ENCODE results near the gene AP1M2. TPM values are rescaled to one million over a fixed set of nuclear protein-coding genes. Genes with fewer than 3 reads are reported as not detected.

Gene AP1M2
- total RNA-seq, 1 donor from 2014 or later: 3.6 TPM

GRCh38 chr19:10625003-10625761 lies 38.1 kb upstream of the AP1M2 start, which contains the start of gene SLC44A2:
Gene SLC44A2, plus strand, starts transcription at chr19:10625553. Its CDS starts 81 bp downstream, at chr19:10625634.
- H3K4me2 ChIP-seq: peak within 1 kb of the TSS; percentile 81
- H3F3A ChIP-seq (ENCODE audit: low read depth): peaks cover 15% of the 10 kb centered on the region
- TF ChIP-seq EZH2phosphoT487 (IDR thresholded peaks at IDR 0.05) (no peak), CTCF (IDR thresholded peaks at IDR 0.05) (no peak), EZH2 (IDR thresholded peaks at IDR 0.05) (no peak)
- peaks cover 7% of the 10 kb centered on the region for H3K4me1 ChIP-seq
- peaks cover 23% of the 10 kb centered on the region for H3K4me1 Mint-ChIP-seq
- peak within 1 kb of the TSS; percentile 57 for H3K4me3 ChIP-seq
- H3K9ac ChIP-seq: peak within 1 kb of the TSS; percentile 69
- peak; percentile 94 for DNase-seq (ENCODE audit: low spot score)
- H3K27ac Mint-ChIP-seq: peak within 1 kb of the TSS; percentile 53
- H3K36me3 Mint-ChIP-seq: peaks cover 12% of the 10 kb centered on the region
- peak within 1 kb of the TSS; percentile 64 for H3K27ac ChIP-seq
- H2AFZ ChIP-seq (replicated peaks): peak within 1 kb of the TSS; percentile 61
- H3K27me3 Mint-ChIP-seq (ENCODE audit: insufficient read depth, low read depth): peaks cover 2% of the 10 kb centered on the region
- H3K9me3 Mint-ChIP-seq: no peaks in the 10 kb centered on the region
- H3K9me3 ChIP-seq (ENCODE audit: low read depth): no peaks in the 10 kb centered on the region
- H3K36me3 ChIP-seq: no peaks in the 10 kb centered on the region
- H4K20me1 ChIP-seq (ENCODE audit: low read depth): peaks cover 13% of the 10 kb centered on the region
- peaks cover 61% of the 10 kb centered on the region for H3K79me2 ChIP-seq (ENCODE audit: low read depth)
- no peaks in the 10 kb centered on the region for H3K27me3 ChIP-seq
- H3K4me3 Mint-ChIP-seq: peak within 1 kb of the TSS; percentile 84

GRCh38 chr19:10624585-10624984 lies 37.5 kb upstream of the AP1M2 start:
- Histone ChIP-seq H3K36me3 (no peaks in the 10 kb centered on the region), H3K4me1 (peaks cover 7% of the 10 kb centered on the region), H3K79me2 (ENCODE audit: low read depth) (peaks cover 67% of the 10 kb centered on the region), H2AFZ (replicated peaks) (peak overlapping the region; percentile 61), H3K9me3 (ENCODE audit: low read depth) (no peaks in the 10 kb centered on the region), H3K27ac (peak overlapping the region; percentile 60), H3K9ac (no peak overlapping the region), H3K4me2 (peak overlapping the region; percentile 81), H3F3A (ENCODE audit: low read depth) (peaks cover 15% of the 10 kb centered on the region), H4K20me1 (ENCODE audit: low read depth) (peaks cover 13% of the 10 kb centered on the region), H3K27me3 (no peaks in the 10 kb centered on the region), H3K4me3 (peak overlapping the region; percentile 57)
- Mint-ChIP-seq H3K27me3 (ENCODE audit: insufficient read depth, low read depth) (peaks cover 2% of the 10 kb centered on the region), H3K9me3 (no peaks in the 10 kb centered on the region), H3K4me1 (peaks cover 23% of the 10 kb centered on the region), H3K27ac (no peak overlapping the region), H3K4me3 (peak overlapping the region; percentile 81), H3K36me3 (peaks cover 12% of the 10 kb centered on the region)
- TF ChIP-seq EZH2 (IDR thresholded peaks at IDR 0.05): no peak
- no peak for TF ChIP-seq CTCF (IDR thresholded peaks at IDR 0.05)
- no peak for TF ChIP-seq EZH2phosphoT487 (IDR thresholded peaks at IDR 0.05)
- no peak for DNase-seq (ENCODE audit: low spot score)

DNA sequence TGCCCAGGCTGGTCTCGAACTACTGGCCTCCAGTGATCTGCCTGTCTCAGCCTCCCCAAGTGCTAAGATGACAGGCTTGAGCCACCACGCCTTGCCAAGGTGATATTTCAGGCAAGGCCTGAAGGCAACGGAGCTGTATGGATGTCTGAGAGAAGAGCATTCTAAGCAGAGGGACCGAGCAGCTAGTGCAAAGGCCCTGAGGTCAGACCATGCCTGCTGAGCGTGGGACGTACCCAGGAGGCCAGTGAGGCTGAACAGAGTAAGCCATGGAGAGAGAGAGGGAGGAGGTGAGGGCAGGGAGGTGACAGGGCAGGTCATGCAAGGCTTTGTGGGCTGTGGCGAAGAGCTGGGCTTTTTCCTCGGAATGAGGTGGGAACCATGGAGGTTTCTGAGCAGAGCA lies 34.9 kb upstream of the AP1M2 start:
- Histone ChIP-seq H3F3A (ENCODE audit: low read depth) (peaks cover 15% of the 10 kb centered on the region), H3K4me1 (peaks cover 7% of the 10 kb centered on the region), H3K27ac (no peak overlapping the region), H4K20me1 (ENCODE audit: low read depth) (peaks cover 13% of the 10 kb centered on the region), H3K36me3 (no peaks in the 10 kb centered on the region), H3K27me3 (no peaks in the 10 kb centered on the region), H3K9ac (no peak overlapping the region), H3K4me3 (no peak overlapping the region), H3K79me2 (ENCODE audit: low read depth) (peaks cover 88% of the 10 kb centered on the region), H2AFZ (replicated peaks) (no peak overlapping the region), H3K9me3 (ENCODE audit: low read depth) (no peaks in the 10 kb centered on the region), H3K4me2 (no peak overlapping the region)
- Mint-ChIP-seq H3K36me3 (peaks cover 4% of the 10 kb centered on the region), H3K4me3 (no peak overlapping the region), H3K27ac (no peak overlapping the region), H3K27me3 (ENCODE audit: insufficient read depth, low read depth) (peaks cover 5% of the 10 kb centered on the region), H3K4me1 (peaks cover 26% of the 10 kb centered on the region), H3K9me3 (no peaks in the 10 kb centered on the region)
- DNase-seq (ENCODE audit: low spot score): no peak
- TF ChIP-seq EZH2phosphoT487 (IDR thresholded peaks at IDR 0.05) (no peak), CTCF (IDR thresholded peaks at IDR 0.05) (no peak), EZH2 (IDR thresholded peaks at IDR 0.05) (no peak)
